Fibroblast of gingiva (primary cell): ENCODE data around the gene FAAP100.

Experiments used
- DNase-seq: peaks from one replicate; pipeline ENCODE4 v3.0.0-alpha.2; 2011; ENCODE audit warnings: low read depth

The FAAP100 gene

DNA sequence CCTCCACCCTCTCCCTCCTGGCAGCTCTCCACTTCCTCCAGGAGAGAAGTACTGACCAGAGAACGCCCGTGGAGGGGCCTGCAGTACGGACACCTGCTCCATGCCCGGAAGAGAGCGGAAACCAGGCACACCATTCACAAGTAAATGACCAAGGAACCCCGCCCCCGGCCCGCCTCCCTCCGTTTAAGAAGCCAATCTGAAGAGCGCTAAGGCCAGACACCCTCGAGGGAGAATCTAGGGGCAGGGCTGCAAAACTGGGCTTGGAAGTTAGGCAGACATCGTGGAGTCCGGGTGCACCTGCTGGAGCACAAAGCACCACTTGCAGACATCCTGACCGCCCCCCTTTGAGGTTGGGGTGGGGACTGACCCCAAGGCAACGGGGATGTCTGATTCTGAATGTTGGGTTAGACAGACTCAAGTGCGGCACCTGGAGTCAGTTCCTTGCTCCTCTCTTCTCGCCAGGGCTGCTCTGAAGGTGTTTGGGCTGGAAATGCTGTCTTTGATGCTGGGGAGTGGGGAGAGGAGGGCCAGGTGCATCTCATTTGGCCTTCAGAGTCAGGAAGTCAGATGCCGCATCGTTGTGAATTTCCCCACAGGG lies 964 bp upstream of the FAAP100 start:
- peak; percentile 74 for DNase-seq

DNA sequence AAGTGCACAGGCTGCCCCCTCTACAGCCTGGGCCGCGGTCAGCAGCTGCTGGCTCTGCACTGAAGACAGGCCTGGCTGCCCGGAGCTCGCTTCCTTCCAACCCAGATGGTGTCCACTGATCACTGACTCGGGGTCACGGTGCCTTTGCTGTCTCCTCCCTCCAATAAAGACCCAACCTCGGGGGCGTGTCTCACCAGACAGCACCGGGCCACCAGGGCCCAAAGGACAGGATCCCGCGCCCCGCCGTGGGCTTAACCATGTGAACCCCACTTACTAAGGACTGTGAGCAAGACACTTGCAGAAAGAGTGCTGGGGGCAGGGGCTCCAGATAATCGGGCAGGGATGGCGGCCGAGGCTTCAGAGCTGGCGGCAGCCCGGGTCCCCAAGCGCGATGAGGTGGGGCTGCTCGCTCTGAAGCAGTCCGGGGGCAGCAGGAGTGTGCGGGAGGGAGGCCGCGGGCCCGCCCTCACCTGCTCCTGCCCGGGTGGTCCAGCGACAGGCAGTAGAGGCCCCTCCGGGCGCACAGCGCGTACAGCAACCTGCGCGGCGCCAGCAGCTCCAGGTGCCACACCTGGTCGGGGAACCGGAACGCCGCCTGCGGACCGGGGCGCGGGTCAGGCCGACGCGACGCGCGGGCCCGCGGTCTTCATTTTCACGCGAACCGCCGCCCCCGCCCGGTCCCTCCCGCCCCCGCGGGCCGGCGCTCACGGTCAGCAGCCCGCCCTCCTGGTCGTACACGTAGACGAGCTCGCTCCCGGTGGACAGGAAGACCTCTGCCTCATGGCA lies 502 bp downstream of the FAAP100 start:
- peak; percentile 33 for DNase-seq

DNA sequence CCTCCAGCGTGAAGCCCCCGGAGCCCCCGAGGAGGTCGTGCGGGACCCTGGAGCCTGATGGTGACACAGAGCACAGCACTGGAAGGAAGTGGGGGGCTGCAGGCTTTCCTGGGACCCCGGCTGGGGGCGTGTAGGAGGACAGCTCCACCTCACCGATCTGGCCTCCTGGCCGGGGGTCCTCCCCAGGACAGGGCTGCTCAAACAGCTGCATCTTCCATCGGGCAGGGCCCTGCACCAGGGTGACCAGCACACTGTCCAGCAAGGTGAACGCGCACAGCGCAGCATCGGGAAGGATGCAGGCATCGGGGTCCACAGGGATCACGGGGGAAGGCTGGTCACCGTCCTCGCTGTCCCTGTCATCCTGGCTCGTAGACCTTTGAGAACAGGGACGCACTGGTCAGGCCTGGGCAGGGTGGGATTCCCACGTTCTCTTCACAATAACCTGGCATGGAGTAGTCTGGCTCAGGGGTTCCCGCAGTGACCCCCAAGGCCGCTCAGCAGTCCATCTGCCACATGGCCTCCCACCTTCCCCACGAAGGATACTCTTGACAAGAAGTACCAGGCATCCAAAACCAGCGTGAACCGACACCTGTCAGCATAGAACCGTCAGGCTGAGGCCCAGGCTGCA lies 1.2 kb downstream of the FAAP100 start:
- no peak for DNase-seq

DNA sequence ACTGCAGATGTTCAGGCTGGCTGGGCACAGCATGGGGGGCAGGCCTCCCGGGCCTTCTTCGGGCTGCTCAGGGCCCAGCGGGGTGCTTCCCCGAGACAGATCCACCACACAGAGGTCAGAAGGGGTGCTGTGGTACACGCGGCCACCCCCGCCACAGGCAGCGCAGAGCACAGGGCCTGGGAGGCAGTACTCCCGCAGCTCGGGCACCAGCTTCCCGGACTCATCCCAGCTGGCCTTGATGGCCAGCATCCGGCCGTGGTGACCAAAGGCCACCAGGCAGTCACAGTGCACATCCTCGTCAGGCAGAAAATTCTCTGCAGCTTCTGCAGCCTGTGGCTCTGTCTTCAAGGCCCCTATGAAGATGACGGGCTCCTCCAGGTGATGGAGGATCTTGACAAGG lies 1.9 kb downstream of the FAAP100 start:
- no peak for DNase-seq

DNA sequence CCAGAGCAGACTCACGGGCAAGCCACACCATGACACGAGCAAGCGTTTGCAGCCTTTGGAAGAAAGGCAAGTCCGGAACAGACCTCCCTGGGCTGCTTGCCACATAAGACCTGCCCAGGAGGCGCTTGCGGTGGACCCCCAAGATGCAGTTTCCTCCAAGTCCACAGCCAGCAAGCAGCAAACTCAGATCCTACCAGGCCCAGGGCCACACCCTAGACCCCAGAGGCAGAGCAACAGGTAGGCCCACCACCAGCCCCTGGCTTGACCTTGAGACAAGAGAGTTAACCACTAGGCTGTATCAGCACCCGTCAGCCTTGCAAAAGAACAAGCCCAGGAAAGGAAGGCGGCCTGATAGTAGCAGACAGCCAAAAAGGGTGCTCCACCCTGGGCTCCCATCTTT lies 2.3 kb downstream of the FAAP100 start:
- no peak for DNase-seq

DNA sequence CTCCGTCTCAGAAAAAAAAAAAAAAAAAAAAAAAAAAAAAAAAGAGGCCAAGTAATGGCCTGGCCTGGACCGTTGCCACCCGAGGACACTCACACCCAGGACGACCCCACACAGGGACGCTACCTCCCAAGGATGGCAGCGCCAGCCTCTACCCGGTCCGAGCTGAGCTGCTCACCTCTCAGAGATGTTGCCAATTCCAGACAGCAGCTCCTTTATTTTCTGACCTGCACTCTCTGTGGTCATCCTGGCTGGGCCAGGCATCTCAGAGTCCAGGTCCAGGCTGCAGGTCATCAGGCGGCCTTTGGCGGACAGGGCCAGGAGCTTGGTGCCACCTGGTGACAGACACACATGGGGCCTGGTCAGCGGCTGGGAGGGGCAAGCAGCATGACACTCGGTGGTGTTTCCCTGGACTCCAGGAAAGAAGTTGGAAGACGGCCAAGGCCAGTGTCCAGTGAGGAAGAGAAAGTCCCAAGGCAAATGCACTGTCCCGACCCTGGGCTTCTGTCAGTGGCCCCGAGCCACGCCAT lies 3.1 kb downstream of the FAAP100 start:
- no peak for DNase-seq

DNA sequence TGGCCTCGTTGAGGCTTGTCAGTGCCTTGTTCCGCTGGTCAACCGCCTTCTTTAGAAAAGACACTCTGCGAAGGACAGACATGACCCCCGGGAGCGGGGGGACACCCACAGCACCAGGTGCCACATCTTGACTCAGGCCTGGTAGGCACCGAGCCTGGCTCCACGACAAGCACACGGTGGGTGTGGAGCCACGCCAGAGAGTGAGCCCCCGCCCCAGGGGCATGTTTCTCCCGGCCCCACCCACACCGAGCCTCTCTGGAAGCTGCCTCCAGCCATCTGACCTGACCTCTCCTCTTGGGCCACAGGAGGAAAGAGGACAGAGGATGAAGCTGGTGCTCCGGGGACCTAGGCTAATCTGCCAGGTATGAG lies 4.6 kb downstream of the FAAP100 start:
- no peak for DNase-seq

DNA sequence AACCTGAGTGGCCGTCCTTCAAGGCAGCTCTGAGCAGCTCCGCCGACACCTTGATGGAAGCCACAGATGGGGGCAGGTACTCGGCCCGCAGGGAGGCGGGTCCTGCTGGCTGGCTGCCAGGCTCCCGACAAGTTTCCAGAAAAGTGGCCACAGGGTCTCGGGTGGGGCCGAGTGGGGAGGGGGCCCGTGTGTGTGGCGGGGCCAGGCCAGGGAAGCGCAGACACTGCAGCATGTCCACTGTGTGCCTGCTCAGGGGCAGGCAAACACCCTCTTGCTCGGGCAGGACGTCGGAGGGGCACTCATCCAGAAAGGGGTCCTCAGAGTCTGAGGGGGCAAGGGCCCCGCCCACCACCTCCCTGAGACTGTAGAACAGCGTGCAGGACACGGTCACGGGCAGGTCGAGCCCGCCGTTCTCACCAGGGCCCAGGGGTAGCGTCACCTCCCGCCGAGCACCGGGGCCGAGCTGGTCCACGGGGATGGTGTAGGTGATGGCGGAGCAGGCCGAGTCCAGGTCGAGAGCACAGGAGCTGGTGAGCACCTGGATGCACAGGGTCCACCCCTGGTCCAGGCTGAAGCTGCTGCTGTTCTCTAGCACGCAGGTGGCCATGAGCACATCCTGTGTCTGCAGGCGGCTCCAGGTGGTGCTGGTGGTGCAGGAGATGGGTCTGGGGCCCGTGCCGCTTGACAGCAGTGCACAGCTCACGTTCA lies 5.1 kb downstream of the FAAP100 start:
- DNase-seq, result no peak

DNA sequence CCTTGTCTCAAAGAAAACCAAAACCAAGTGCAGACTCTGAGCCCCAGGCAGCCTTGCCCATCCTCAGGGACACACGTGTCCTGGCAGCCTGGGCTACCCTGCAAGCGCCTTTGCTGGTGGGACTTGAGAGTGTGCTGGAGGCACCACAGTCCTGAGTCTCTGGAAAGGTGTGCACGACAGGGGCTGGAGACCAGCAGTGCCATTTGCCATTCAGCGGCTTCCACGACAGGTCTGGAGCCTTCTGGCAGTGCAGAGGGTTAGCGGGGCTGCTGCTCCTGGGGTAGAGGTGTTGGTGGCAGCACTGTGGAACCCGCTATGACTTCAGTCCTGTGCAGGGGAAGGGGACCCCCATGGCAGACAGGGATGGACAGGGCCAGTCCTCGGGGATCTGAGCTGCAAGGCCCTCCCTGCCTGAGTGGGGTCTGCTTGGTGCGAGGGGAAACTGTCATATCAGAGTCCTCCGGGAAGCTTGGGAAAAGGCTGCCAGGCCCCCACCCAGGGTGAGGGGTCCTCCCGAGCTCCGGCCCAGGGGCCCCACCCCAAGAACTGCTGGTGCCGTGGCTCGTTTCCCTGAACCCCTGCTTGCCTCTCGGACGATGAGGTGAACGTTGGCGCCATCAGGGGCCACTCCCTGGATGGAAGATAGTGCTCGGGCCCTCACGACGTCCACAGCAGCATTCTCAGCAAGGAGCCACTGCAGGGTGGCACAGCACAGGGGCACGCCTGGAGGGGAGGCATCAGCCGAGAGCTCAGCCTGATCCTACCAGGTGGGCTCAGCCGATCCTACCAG lies 6.8 kb downstream of the FAAP100 start:
- no peak for DNase-seq

DNA sequence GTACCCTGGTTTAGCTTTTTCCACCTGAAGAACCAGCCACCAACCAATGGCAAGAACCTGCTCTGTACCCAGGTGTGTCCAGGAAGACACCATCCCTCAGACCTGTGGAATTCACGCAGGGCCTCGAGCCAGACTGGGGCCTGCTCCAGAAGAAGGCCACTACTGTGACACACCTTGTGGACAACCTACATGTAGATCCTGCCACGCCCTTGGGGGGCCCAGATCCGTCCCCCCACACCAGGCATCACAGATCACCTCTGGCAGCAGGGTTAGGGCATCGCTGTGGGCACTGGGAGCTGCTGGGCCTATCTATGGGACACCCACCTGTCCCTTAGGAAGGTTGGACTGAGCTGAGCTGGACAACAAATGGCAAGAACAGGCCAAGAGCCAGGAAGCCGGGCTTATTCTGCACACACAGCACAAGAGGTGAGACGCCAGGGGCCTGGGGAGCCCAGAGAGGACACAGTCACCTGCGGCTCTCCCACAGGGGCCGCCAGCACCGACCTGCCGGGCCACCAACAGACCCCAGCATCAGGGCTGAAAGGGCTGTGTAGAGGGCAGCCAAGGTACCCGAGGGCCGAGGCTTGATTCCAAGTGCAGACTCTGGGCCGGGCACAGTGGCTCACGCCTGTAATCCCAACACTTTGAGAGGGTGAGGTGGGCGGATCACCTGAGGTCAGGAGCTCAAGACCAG lies 7.7 kb downstream of the FAAP100 start:
- no peak for DNase-seq

DNA sequence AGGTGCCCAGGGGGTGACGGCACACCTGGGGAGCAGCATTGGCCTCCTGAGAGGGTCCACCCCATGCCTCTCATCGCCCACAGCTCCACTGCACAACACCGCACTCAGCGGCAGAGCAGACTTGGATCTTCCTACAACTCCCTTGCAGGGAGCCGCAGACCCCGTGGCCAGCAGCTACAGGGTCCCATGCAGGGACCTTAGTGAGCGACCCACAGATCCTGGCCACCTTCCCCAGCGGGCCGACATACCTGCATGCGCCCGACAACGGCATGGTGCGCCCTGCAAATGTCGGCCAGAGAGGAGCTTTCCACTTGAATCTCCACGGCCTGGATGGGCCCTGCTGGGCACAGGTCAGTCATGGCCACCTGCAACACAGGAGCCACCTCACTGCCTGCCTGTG lies 8.4 kb downstream of the FAAP100 start:
- DNase-seq, result no peak

DNA sequence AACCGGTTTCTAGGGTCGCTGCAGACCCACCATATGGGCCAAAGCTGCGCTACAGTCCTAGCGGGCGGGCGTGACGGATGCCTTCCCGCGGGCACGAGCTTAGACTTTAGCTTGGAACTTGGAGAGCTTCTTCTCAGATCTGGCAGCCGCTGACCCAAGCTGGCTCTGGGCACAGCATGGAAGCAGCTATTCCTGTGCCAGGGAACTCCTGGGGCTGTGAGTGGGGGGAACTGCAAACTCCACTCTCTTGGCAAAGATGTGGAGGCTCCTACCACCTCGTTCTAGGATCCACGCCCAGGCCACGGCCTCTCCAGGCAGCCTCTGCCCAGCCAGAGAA lies 8.8 kb downstream of the FAAP100 start:
- DNase-seq, result no peak

DNA sequence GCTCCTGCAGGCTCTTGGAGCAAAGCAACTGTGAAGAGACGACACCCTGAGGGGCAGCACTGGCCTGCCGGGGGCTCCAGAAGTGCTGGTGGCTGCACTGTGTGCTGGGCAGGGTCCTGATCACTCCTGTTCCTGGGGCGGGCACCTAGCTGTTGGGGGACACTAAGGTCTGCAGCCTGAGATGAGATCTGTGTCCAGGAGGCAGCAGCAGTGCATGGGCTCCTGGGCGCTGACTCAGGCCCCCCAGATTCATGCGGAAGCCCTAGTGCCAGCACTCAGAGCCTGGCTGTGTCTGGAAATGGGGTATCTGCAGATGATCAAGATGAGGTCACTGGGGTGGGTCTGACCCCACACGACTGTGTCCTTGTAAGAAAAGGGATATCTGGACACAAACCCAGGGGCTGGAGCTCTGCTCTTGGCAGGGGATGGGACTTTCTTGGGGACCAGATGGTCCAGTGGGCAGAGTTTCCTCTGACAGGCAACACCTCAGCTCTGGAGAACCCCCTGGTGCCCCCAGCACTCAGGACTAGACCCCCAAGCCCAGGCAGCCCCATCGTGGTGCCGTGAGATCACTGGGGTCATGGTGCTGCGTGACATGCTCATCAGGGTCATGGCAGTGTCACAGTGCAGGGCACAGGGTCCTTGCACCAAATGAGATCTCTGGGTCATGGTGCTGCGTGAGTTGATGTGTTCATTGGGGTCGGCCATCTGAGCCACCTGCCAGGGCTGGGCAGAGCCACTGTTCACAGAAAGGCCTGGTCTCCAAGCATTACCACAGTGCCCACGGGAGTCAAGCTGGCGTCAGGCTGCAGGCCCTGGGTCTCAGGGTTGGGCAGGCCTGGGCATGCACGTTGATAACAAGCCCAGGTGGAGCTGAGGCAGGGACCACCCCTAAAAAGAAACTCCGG lies 9.5 kb downstream of the FAAP100 start:
- DNase-seq, result no peak

DNA sequence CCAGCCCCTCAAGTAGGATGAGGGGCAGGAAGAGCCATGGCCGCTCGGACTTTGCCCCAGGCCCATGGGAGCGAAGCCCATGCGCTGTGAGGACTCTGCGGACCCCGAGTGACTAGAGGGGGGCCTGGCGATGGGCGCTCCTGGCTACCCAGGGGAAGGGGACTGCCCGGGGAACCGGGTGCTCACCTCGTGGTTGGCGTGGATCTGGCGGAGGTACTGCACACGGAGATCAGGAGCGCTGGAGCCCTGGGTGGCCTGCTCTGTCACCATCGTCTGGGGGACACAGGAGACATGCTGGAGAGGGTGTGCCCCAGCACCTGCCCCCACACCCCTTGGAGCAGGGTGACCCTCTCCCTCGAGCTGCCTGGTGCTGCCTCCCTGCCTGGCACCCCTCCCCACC lies 11.0 kb downstream of the FAAP100 start:
- DNase-seq, result no peak

DNA sequence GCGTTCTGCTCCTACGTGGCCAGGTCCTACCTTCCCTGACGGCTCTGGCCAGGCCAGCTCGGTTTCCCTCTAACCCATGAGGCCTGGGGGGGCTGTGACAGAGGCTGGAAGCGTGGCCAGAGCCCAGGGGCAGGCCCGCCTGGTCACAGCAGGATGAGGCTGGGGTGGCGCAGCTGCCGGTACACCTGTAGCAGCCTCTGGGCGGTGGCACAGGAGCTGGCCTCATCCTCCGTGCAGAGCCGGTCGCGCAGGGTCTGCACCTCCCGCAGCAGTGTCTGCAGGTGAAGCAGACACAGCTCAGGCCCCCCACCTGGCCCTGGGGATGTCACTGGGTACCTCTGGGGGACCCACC lies 11.5 kb downstream of the FAAP100 start:
- no peak for DNase-seq

DNA sequence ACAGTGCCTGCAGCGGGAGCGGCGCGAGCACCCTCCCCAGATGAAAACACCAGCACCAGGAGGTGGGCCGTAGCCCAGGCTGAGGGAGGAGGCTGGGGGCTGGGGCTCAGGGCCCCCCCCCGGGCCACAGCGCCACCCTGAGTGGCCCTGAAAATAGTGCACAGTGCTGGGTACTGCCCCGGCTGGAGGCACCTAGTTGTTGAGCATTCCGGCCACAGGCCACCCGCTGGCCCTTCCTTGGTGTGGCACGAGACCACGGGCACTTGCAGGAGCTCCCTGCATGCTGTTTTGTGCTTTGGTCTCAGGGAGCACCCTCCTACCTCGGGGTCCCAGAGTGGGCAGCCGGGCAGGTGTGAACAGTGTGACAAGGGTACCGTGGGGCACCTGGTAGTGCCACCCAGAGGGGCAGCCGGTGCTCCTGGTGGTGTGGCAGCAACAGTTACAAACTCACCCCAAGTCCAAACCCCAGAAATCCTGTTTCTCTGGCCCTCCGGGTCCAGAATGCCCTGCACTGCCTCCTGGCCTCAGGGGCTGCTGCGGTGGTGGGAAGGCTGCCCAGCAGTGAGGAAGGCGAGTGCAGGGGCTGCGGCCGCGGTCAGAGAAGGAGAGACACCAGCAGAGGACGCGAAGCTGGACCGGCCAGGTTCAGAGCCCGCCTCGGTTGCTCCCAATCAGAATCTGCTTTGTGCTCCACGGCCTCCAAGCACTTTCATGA lies 12.0 kb downstream of the FAAP100 start:
- DNase-seq, result no peak

DNA sequence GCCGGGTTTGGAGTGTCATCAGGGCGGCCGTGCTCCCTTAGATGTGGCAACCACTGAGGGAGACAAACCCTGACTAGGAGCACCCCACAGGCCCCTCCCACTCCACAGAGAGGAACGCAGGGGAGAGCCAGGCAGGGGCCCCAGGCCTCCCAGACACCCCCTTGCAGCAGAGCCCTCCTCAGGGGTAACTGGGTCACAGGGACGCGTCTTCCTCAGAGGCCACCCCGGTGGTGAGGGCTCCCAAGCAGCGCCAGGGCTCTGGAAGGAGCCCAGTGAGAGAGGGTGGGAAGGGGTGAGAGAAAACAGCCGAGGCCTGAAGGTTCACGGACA lies 12.6 kb downstream of the FAAP100 start:
- no peak for DNase-seq

DNA sequence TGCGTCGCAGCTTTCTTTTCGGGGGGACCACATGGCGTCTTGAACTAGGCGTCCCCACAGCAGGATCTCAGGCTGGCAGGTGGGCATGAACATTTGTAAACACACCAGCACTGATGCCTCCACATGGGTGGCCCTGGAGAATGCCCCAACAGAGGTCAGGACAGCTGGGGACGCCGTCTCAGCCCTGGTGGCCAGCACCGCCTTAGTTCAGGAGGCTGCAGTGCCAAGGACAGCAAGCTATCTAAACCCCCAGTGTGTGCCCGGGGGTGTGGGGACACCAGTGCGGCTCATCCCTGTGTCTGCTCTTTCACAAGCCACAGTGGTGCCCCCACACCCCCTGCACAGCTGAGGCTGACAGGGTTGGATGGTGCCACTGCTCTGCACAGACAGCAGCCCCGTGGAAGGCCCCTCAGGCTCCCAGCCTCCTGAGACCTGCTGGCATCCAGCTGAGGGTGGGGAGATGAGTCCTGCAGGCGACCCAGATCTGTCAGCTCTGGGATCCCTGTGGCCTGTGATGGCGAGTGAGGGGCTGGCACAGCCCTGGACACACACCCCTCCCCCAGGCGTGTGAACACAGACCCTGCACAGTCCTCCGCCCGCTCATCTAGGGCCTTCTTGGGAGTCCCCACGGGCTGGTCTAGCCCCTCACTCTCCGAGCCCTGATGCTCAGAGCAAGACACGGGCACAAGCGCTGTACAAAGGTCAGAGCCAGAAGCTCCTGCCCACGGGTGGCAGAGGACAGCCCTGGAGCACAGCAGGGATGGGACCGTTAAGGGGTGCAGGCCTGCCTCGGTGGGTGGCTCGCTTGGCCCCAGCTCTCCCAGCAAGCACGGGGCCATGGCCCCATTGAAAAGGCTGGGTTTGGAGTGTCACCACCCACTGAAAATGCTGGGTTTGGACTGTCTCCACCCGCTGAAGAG lies 13.2 kb downstream of the FAAP100 start:
- DNase-seq, result no peak
